GM18505 (cell line): ENCODE measurements around the gene MCM9.

Experiments used
- ATAC-seq: cut with Tn5 transposase; IDR thresholded peaks from one replicate; pipeline ENCODE4 v1.9.1; 2021; ENCODE audit not compliant: unreplicated experiment
- POLR2A ChIP-seq: IDR thresholded peaks from 4 replicates; pipeline ENCODE4 v1.6.1; 2011; ENCODE audit warnings: borderline replicate concordance; ENCODE audit not compliant: insufficient read depth, insufficient read length; ENCODE audit errors: extremely low read depth

Gene MCM9

GRCh38 chr6:118784641-118785164 lies 150.3 kb downstream of the MCM9 start:
- no peak for ATAC-seq
- TF ChIP-seq POLR2A, result no peak

- no peak for ATAC-seq
Measured at GRCh38 chr6:118783931-118784550, 150.9 kb downstream of the MCM9 start.

GRCh38 chr6:118782651-118783050 lies 152.3 kb downstream of the MCM9 start:
- TF ChIP-seq POLR2A, result no peak
- no peak for ATAC-seq

More at GRCh38 chr6:118783931-118784550, 150.9 kb downstream of the MCM9 start:
- no peak for TF ChIP-seq POLR2A

- no peak for TF ChIP-seq POLR2A
Measured at GRCh38 chr6:118781897-118782296, 153.1 kb downstream of the MCM9 start.

GRCh38 chr6:118780668-118781067 lies 154.3 kb downstream of the MCM9 start:
- ATAC-seq, result no peak
- no peak for TF ChIP-seq POLR2A

More at GRCh38 chr6:118781897-118782296, 153.1 kb downstream of the MCM9 start:
- ATAC-seq, result no peak

DNA sequence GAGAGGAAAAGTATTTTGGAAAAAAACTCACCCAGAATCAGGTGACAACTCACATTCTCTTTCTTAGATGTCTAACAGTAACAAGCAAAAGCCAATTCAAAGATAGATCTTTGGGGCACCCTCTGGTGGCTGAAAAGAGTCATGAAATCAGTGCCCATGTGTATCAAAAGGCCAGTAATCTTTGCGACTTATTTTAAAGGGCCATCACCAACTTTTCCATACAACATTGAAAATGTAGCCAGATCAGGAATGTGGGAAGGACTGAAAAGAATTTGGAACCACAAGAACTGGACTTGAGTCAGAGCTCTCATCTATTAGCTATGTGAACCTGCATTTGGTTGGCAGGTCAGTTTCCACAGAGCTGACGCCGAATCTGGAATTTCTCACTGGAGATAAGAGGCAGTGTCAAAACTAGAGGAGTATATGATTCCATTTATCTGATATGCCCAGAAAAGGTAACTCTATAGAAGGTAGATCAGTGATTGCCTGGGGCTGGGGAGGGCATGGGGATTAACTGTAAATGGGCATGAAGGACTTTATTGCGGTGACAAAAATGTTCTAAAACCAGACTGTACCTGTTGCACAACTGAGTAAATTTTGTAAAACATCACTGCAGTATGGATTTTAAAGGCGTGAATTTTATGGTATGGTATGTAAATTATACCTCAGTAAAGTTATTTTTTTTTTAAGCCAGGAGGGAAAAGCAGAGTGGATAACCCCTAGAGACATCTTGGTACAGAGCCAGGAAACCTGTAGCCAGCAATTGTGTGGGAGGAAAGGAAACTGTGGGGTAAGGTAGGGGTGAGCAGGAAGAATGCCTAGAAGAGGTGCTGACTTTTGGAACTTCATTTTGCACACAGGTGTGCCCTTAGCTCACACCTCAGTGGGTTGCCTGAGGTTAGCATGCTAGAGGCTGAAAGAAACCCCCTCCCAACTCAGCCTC lies 158.1 kb downstream of the MCM9 start:
- ATAC-seq, result no peak
- TF ChIP-seq POLR2A, result no peak

DNA sequence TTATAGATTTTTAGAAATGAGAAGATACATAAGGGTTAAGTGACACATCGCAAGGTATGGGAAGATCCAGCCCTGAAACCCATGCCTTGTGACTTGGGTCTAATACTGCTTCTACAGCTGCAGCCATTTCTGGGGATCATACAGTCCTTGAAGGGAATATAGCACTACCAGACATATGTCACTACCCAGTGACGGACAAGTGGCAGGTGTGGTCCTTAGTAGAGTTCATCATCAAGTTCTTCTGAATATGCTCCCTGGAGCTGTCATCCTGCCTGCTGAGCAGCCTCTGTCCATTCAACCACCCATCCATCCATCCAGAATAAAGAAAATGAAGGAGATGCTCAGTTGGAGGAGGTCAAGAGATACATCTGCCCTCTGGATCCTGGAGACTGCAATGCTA lies 159.6 kb downstream of the MCM9 start:
- no peak for ATAC-seq
- no peak for TF ChIP-seq POLR2A

DNA sequence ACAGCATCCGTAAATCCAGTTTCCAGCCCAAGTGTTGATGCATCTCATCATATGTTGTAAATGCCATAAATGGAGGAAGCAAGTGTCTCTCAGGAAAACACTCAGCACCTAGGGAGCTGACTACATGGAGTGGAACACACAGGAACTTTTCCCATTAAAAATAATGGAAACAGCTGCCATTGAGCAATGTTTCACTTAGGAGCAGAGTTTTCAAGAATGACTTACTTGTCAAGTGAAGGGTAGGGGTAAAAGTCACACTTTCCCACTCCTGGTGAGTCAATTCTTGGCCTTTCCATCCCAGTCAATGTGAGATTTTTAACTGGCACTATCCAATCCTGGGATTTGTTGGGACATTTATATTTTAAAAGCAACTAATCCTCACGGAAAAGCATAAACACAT lies 160.4 kb downstream of the MCM9 start:
- no peak for TF ChIP-seq POLR2A
- no peak for ATAC-seq

DNA sequence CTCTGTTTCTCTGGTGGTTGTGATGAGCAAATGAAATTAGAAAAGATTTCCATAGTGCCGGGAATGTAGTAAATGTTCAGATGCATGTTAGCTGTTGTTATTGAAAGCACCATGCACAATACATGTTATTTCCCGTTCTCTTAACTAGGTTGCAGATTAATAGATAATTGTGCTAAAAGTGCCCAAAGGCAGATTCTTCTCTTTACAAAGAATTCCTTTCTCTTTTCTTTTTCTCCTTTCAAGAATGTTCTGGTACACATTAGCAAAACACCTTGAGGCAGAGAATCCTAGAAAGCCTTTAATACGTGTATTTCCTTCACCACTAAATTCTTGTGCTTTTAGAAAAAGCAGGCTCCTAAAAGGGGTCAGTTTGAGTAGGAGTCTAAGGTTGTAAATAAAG lies 162.1 kb downstream of the MCM9 start:
- ATAC-seq, result no peak
- no peak for TF ChIP-seq POLR2A

DNA sequence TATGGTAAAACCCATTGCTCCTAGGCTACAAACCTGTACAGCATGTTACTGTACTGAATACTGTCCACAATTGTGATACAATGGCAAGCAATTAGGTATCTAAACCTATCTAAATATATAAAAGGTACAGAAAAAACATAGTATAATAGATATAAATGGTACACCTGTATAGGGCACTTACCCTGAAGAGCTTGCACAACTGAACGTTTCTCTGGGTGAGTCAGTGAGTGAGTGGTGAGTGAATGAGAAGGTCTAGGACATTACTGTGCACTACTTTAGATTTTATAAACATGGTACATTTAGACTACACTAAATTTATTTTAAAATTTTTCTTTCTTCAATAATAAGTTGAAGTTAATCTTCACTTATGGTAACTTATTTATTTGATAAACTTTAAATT lies 163.7 kb downstream of the MCM9 start:
- ATAC-seq, result no peak
- TF ChIP-seq POLR2A, result no peak

- no peak for TF ChIP-seq POLR2A
- ATAC-seq, result no peak
Measured at GRCh38 chr6:118770835-118771234, 164.1 kb downstream of the MCM9 start.

DNA sequence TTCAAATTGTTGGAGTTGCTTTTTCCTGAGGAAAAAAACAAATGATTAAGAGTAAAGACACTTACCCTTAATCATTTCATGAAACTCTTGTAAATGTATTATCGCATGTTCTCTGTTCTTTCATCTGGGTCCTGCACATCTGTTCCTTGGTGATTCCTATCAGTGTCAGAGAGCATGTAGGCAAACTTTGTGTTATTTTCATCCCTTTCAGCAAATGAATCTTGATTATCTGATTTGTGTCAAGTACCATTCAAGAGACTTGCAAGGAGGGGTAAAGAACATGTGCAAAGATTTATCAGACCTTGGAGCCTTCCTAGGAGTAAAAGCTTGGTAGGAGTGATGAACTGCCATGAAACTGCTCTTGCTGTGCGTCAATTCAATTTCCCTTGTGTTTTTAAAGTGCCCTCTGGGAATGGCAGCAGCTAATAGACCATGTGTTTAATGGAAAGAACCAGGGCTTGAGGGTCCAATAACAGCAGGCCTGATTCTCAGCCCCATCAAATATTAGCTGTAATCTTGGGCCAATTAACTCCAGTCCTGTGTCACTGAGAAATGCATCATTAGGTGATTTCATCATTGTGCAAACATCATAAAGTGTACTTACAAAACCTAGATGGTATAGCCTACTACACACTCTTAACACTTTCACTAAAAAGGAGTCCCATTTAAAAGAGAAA lies 164.7 kb downstream of the MCM9 start:
- no peak for TF ChIP-seq POLR2A
- ATAC-seq, result no peak

GRCh38 chr6:118768904-118769325 lies 166.0 kb downstream of the MCM9 start:
- TF ChIP-seq POLR2A, result no peak
- ATAC-seq, result no peak
